Tibial nerve (tissue), 3 donors: ENCODE data around the gene NREP.

ENCODE experiments used
- POLR2A ChIP-seq, 2 donors: fragments of 450-650 bp; IDR thresholded peaks; one replicate each; pipeline ENCODE4 v1.6.1; 2017; ENCODE audit warnings: antibody characterized with exemption in 2 of 2, mild to moderate bottlenecking in 2 of 2, moderate library complexity in 2 of 2
- TF ChIP-seq, protein P1 (sequence below), 5 experiments: fragments of 200-600 bp in 3 of 5; fragments of 450-650 bp in 2 of 5; sonication (generic) in 3 of 5; IDR thresholded peaks; one replicate each; pipeline ENCODE4 v1.5.1; 2016 to 2019; ENCODE audit warnings: antibody characterized with exemption in 5 of 5, mild to moderate bottlenecking in 3 of 5, moderate library complexity in 2 of 5

GRCh38 chr5:111806156-111806555 lies 49.2 kb upstream of the NREP start:
- TF ChIP-seq POLR2A (IDR thresholded peaks at IDR 0.05): no peak
- TF ChIP-seq, protein P1, sequence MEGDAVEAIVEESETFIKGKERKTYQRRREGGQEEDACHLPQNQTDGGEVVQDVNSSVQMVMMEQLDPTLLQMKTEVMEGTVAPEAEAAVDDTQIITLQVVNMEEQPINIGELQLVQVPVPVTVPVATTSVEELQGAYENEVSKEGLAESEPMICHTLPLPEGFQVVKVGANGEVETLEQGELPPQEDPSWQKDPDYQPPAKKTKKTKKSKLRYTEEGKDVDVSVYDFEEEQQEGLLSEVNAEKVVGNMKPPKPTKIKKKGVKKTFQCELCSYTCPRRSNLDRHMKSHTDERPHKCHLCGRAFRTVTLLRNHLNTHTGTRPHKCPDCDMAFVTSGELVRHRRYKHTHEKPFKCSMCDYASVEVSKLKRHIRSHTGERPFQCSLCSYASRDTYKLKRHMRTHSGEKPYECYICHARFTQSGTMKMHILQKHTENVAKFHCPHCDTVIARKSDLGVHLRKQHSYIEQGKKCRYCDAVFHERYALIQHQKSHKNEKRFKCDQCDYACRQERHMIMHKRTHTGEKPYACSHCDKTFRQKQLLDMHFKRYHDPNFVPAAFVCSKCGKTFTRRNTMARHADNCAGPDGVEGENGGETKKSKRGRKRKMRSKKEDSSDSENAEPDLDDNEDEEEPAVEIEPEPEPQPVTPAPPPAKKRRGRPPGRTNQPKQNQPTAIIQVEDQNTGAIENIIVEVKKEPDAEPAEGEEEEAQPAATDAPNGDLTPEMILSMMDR (IDR thresholded peaks at IDR 0.05): no peak
